Stimulated activated naive CD8-positive, alpha-beta T cell treated with anti-CD3 and anti-CD28 coated beads, Interleukin-15, Interleukin-2, amounts not matched to agents 100 ng/mL and 50 ng/mL, for 24 hours (primary cell): ENCODE data around the gene PLN.
A peak's percentile ranks its signal among the peaks of the same experiment; 100 is the strongest.

Source experiments
- H3K27ac Mint-ChIP-seq: one replicate; pipeline ENCODE4 v1.8.0; 2021; ENCODE audit warnings: mild to moderate bottlenecking, mixed read lengths
- H3K27me3 Mint-ChIP-seq: one replicate; pipeline ENCODE4 v1.8.0; 2021; ENCODE audit warnings: mixed read lengths
- H3K36me3 Mint-ChIP-seq: one replicate; pipeline ENCODE4 v1.8.0; 2021; ENCODE audit warnings: low read depth, mixed read lengths
- H3K4me1 Mint-ChIP-seq: one replicate; pipeline ENCODE4 v1.8.0; 2021; ENCODE audit warnings: low read depth, mixed read lengths
- H3K4me3 Mint-ChIP-seq: one replicate; pipeline ENCODE4 v1.8.0; 2021; ENCODE audit warnings: mild to moderate bottlenecking, mixed read lengths
- H3K9me3 Mint-ChIP-seq: one replicate; pipeline ENCODE4 v1.8.0; 2021; ENCODE audit warnings: mixed read lengths

The PLN gene

GRCh38 chr6:118581489-118581959, 33.4 kb downstream of the PLN start:
- peak overlapping the region; percentile 29 for H3K27ac Mint-ChIP-seq
- peaks cover 22% of the 10 kb centered on the region for H3K9me3 Mint-ChIP-seq
- no peaks in the 10 kb centered on the region for H3K27me3 Mint-ChIP-seq
- H3K4me3 Mint-ChIP-seq: no peak overlapping the region
- H3K36me3 Mint-ChIP-seq: peaks cover 68% of the 10 kb centered on the region
- H3K4me1 Mint-ChIP-seq: peaks cover 3% of the 10 kb centered on the region

GRCh38 chr6:118584911-118585310, 36.8 kb downstream of the PLN start:
- Mint-ChIP-seq H3K4me1 (peaks cover 3% of the 10 kb centered on the region), H3K9me3 (peaks cover 9% of the 10 kb centered on the region), H3K27me3 (no peaks in the 10 kb centered on the region), H3K27ac (no peak overlapping the region), H3K36me3 (peaks cover 42% of the 10 kb centered on the region), H3K4me3 (no peak overlapping the region)

GRCh38 chr6:118586746-118587485, 38.8 kb downstream of the PLN start:
- peaks cover 3% of the 10 kb centered on the region for H3K4me1 Mint-ChIP-seq
- no peak overlapping the region for H3K27ac Mint-ChIP-seq
- no peak overlapping the region for H3K4me3 Mint-ChIP-seq
- peaks cover 39% of the 10 kb centered on the region for H3K36me3 Mint-ChIP-seq
- no peaks in the 10 kb centered on the region for H3K27me3 Mint-ChIP-seq
- H3K9me3 Mint-ChIP-seq: no peaks in the 10 kb centered on the region

- Mint-ChIP-seq H3K36me3 (peaks cover 45% of the 10 kb centered on the region), H3K27ac (no peak overlapping the region), H3K4me1 (peaks cover 9% of the 10 kb centered on the region), H3K4me3 (no peak overlapping the region), H3K9me3 (no peaks in the 10 kb centered on the region), H3K27me3 (no peaks in the 10 kb centered on the region)
These were observed 40.5 kb downstream of the PLN start for GRCh38 chr6:118588626-118589025.

DNA sequence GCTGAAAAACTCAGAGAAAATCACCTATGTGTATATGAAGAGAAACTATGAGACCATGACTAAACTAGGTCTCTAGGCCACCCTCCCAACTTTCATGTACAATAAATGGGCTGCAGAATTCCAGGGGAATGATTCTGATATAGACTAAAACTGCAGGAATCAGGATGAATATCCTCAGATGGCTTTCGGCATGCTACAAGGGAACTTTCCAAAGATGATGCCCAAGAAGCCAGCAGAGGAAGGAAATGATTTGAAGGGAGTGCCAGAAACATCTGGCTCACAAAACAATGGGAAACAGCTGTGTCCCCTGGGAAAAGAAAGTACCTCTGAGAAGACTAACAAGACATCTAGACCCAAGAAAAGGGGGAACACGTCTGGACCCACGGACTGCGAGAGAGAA, 41.1 kb downstream of the PLN start:
- peaks cover 50% of the 10 kb centered on the region for H3K36me3 Mint-ChIP-seq
- H3K9me3 Mint-ChIP-seq: no peaks in the 10 kb centered on the region
- no peaks in the 10 kb centered on the region for H3K27me3 Mint-ChIP-seq
- H3K27ac Mint-ChIP-seq: no peak overlapping the region
- peaks cover 13% of the 10 kb centered on the region for H3K4me1 Mint-ChIP-seq
- H3K4me3 Mint-ChIP-seq: no peak overlapping the region

DNA sequence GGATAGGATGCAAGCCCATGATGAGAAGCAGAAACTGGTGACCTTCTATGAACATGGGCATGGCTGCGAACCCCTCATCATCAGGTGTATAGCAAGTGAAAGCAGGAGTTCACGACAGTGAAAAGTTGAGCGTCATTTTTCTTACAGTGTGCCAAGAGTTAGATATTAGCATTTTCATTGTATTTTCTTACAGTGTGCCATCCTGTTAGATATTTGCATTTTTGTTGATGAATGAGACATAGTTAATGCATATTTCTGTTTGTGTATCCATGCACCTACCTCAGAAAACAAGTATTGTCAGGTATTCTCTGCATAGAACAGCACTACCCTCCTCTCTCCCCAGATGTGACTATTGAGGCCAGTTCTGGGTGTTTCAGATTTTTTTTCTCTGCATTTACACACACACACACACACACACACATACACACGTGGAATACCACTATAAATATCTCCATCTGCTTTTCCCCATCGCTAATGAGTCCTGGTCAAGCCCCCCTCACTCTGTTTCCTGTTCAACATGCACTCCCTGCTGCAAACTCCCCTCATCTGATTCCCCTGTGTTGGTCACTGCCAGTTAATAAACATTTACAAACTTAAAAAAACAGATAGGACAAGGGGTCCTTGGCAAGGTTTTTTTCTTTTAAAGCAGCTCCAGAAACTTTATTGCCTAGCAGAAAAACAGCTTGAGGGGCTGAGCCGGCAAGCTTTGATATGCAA, 41.7 kb downstream of the PLN start:
- Mint-ChIP-seq H3K27ac (no peak overlapping the region), H3K36me3 (peaks cover 50% of the 10 kb centered on the region)

GRCh38 chr6:118591897-118592296, 43.8 kb downstream of the PLN start:
- H3K27ac Mint-ChIP-seq: no peak overlapping the region
- H3K9me3 Mint-ChIP-seq: peaks cover 4% of the 10 kb centered on the region
- H3K27me3 Mint-ChIP-seq: no peaks in the 10 kb centered on the region
- H3K36me3 Mint-ChIP-seq: peaks cover 57% of the 10 kb centered on the region
- no peak overlapping the region for H3K4me3 Mint-ChIP-seq
- peaks cover 27% of the 10 kb centered on the region for H3K4me1 Mint-ChIP-seq

More for the DNA sequence above, 41.7 kb downstream of the PLN start:
- H3K27me3 Mint-ChIP-seq: no peaks in the 10 kb centered on the region
- H3K4me3 Mint-ChIP-seq: no peak overlapping the region
- H3K4me1 Mint-ChIP-seq: peaks cover 13% of the 10 kb centered on the region
- H3K9me3 Mint-ChIP-seq: no peaks in the 10 kb centered on the region

DNA sequence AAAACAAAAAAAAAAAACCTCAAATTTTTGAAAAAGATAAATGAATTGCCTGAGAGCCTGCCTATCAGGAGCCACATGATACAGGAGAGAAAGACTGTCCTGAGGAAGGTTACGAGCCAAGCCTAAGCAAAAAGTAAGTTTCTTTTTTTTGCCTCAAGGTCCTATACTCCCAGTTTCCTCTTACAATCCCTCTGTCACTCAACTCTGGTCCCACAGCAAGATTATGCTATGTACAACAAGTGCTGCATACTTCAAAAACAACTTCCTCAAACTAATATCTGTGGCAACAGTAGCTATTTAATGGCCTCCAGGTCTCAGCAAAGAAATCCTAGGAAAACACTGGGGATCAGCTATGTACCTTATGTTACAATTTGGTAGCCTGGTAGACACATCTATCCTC, 46.8 kb downstream of the PLN start:
- Mint-ChIP-seq H3K27me3 (no peaks in the 10 kb centered on the region), H3K4me1 (peaks cover 48% of the 10 kb centered on the region), H3K4me3 (no peak overlapping the region), H3K27ac (no peak overlapping the region), H3K36me3 (peaks cover 67% of the 10 kb centered on the region), H3K9me3 (peaks cover 10% of the 10 kb centered on the region)

- Mint-ChIP-seq H3K27me3 (no peaks in the 10 kb centered on the region), H3K36me3 (peaks cover 54% of the 10 kb centered on the region), H3K9me3 (peaks cover 10% of the 10 kb centered on the region), H3K4me1 (peaks cover 49% of the 10 kb centered on the region), H3K27ac (peak overlapping the region; percentile 86), H3K4me3 (peak overlapping the region; percentile 8)
These were observed 48.8 kb downstream of the PLN start for GRCh38 chr6:118596774-118597320.

DNA sequence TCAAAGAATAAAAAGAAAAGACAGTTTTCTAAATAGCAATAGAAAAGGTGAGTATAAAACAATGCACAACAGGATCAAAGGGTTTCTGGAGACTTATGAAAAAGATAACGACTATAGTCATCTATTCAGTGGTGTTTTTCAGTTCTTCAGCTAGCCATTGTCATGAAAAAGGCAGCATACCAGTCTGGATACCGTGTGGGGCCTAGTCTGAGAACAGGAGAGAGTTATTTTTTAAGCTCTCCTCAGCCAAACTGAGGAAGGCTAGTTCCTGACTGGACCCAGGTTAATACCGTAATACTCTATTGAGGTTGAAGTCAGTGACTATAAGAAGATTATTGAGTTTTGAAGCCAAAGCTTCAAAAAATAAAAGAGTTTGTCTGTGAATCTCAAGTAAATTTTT, 49.5 kb downstream of the PLN start:
- no peak overlapping the region for H3K27ac Mint-ChIP-seq
- H3K4me3 Mint-ChIP-seq: no peak overlapping the region
- no peaks in the 10 kb centered on the region for H3K27me3 Mint-ChIP-seq
- H3K4me1 Mint-ChIP-seq: peaks cover 47% of the 10 kb centered on the region
- H3K9me3 Mint-ChIP-seq: peaks cover 10% of the 10 kb centered on the region
- H3K36me3 Mint-ChIP-seq: peaks cover 58% of the 10 kb centered on the region

DNA sequence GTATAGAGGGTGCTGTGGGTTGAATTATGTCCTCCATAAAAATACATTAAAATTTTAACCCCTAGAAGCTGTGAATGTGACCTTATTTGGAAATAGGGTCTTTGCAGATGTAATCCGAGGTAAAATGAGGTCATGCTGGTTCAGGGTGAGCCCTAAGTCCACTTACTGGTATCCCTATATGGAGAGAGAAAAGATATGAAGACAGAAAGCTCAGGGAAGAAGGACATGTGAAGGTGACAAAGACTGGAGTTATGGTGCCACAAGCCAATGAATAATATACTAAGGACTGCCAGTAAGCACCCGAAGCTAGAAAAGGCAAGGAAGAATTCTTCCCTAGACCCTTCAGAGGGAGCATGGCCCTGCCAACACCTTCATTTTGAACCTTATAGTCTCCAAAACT, 50.2 kb downstream of the PLN start:
- Mint-ChIP-seq H3K27me3 (no peaks in the 10 kb centered on the region), H3K27ac (peak overlapping the region; percentile 53), H3K4me3 (no peak overlapping the region), H3K9me3 (peaks cover 10% of the 10 kb centered on the region), H3K36me3 (peaks cover 57% of the 10 kb centered on the region), H3K4me1 (peaks cover 44% of the 10 kb centered on the region)

DNA sequence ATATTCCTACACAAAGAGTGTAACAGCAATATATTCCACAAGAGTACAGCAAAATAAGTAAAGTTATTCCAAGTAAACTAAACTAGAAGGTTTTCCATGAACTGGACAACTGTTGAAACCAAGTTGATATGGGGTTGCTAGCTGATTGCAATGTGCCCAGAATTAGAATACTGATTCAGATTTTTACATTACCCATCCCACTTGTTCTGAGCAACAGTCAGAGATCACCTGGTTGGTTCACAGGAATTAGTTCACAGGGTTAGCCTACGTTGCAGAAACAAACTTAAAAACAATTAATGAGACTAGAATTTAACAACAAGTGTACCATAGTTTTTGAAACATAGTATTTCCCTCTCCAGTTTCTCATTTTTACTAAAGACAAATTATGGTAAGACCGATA, 54.2 kb downstream of the PLN start:
- peaks cover 55% of the 10 kb centered on the region for H3K36me3 Mint-ChIP-seq
- H3K27ac Mint-ChIP-seq: no peak overlapping the region
- peaks cover 48% of the 10 kb centered on the region for H3K4me1 Mint-ChIP-seq
- peaks cover 4% of the 10 kb centered on the region for H3K9me3 Mint-ChIP-seq
- no peak overlapping the region for H3K4me3 Mint-ChIP-seq
- no peaks in the 10 kb centered on the region for H3K27me3 Mint-ChIP-seq

DNA sequence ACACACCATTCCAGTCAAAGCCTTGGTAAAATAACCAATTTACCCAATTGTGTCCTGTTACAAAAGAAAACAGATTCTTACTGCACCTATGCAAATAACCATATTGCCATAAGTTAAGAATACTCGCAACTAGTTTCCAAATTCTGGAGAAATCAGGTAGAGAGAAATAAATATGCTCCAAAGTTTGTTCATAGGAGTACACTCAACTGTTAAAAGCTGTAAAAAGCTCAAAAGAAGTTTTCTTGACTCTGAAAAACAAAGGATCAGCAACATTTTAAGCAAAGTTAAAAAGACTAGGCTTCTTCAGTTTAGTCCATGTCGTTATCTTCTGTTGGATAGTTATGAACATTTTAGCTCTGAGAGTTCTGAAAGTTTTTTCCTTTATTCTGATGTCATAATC, 55.3 kb downstream of the PLN start:
- Mint-ChIP-seq H3K4me3 (no peak overlapping the region), H3K36me3 (peaks cover 54% of the 10 kb centered on the region), H3K27me3 (no peaks in the 10 kb centered on the region), H3K27ac (no peak overlapping the region), H3K9me3 (no peaks in the 10 kb centered on the region), H3K4me1 (peaks cover 43% of the 10 kb centered on the region)

GRCh38 chr6:118606268-118606667, 58.2 kb downstream of the PLN start:
- peaks cover 3% of the 10 kb centered on the region for H3K9me3 Mint-ChIP-seq
- peaks cover 54% of the 10 kb centered on the region for H3K4me1 Mint-ChIP-seq
- peak overlapping the region; percentile 69 for H3K4me3 Mint-ChIP-seq
- no peaks in the 10 kb centered on the region for H3K27me3 Mint-ChIP-seq
- peak overlapping the region; percentile 87 for H3K27ac Mint-ChIP-seq
- H3K36me3 Mint-ChIP-seq: peaks cover 63% of the 10 kb centered on the region

GRCh38 chr6:118606858-118607257, 58.8 kb downstream of the PLN start:
- H3K9me3 Mint-ChIP-seq: peaks cover 6% of the 10 kb centered on the region
- H3K4me1 Mint-ChIP-seq: peaks cover 55% of the 10 kb centered on the region
- no peak overlapping the region for H3K4me3 Mint-ChIP-seq
- H3K27ac Mint-ChIP-seq: peak overlapping the region; percentile 87
- H3K27me3 Mint-ChIP-seq: no peaks in the 10 kb centered on the region
- H3K36me3 Mint-ChIP-seq: peaks cover 65% of the 10 kb centered on the region
